ENCODE results near the gene CCDC121. TPM values are rescaled to one million over a fixed set of nuclear protein-coding genes. Genes with fewer than 3 reads are reported as not detected.

Gene CCDC121, protein sequence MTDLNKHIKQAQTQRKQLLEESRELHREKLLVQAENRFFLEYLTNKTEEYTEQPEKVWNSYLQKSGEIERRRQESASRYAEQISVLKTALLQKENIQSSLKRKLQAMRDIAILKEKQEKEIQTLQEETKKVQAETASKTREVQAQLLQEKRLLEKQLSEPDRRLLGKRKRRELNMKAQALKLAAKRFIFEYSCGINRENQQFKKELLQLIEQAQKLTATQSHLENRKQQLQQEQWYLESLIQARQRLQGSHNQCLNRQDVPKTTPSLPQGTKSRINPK
- total RNA-seq: 2.0 and 2.1 TPM in 2 replicates

DNA sequence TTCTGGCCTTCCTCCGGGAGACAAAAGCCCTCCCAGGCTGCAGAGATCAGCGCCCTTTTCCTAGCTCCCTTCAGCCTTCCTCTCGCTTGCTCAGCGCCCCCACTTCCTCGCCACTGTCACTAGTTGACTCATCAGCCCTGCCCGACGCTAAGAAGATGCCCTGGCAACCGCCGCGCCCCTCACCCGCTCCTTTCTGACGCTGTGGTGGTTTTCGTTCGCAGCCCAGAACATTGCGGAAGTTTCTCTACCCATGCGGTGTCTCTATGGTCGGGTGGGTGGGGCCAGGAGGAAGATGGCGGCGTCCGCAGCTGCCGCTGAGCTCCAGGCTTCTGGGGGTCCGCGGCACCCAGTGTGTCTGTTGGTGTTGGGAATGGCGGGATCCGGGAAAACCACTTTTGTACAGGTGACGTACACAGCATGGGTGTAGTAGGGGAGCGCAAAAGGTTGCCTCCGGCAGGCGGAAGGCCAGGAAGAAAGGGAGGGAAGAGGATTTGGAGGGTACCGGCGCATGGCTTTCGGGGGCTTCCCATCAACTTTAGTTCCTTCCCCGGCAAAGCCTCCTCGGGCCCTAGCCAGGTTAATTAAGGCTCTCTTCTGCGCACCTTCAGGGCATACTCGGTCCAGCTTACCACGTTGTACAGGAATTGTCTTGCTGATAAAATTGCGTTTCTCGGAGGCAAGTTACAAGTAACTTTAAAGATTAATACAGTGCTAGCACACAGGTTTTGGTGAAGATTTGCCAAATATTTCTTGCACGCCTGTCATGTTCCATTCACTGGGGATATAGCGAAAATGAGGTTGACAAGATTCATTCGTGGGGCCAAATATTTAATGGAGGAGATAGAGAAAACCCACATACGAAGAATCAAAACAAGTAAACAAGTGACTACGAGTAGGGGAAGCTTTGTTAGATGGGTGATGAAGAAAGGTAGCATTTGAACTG is at the start of gene CCDC121, which contains the start of gene GPN1:
Gene CCDC121, minus strand, starts transcription at position 246 of the 943 bp plus-strand sequence. CDS start 1,213 bp downstream, outside the sequence.
Gene GPN1, plus strand, starts transcription at position 284 of the 943 bp plus-strand sequence. Its CDS starts 9 bp downstream, at position 293.

DNA sequence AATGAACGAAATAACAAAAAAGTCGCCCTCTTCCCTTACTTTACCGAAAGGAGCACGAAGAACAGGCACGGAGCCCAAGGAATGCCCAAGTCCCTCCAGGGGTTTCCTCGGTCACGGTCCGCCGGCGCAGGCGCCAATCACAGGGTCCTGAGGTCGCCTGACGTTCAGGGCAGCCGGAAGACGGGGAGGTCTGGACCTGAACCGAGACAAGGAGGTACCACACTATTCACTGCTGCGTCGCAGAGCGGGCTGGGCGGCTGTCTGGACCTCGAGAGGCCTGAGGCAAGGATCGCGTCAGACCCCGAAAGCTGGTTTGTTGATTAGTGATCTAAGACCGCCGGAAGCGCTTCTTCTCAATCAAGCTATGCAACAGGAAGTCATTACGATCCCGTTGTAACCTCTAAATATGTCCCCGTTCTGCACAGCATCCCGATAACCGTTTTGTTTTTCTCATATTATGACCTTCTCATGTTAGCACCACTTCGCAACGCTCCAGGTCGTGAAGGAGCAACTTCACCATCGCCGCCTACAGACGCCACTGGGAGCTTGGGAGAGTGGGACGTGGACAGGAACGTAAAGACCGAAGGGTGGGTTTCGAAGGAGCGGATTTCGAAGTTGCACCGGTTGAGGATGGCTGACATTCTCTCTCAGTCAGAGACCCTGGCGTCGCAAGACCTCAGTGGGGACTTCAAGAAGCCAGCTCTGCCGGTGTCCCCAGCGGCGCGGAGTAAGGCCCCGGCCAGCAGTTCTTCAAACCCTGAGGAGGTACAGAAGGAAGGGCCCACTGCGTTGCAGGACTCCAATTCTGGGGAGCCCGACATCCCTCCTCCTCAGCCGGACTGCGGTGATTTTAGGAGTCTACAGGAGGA is 34.7 kb upstream of the CCDC121 start, which contains the start of the genes SLC4A1AP and SUPT7L:
Gene SLC4A1AP, plus strand, starts transcription at position 605 of the 869 bp plus-strand sequence. Its CDS starts 26 bp downstream, at position 631.
Gene SUPT7L, minus strand, starts transcription at position 330 of the 869 bp plus-strand sequence. CDS start 1,422 bp downstream, outside the sequence.

DNA sequence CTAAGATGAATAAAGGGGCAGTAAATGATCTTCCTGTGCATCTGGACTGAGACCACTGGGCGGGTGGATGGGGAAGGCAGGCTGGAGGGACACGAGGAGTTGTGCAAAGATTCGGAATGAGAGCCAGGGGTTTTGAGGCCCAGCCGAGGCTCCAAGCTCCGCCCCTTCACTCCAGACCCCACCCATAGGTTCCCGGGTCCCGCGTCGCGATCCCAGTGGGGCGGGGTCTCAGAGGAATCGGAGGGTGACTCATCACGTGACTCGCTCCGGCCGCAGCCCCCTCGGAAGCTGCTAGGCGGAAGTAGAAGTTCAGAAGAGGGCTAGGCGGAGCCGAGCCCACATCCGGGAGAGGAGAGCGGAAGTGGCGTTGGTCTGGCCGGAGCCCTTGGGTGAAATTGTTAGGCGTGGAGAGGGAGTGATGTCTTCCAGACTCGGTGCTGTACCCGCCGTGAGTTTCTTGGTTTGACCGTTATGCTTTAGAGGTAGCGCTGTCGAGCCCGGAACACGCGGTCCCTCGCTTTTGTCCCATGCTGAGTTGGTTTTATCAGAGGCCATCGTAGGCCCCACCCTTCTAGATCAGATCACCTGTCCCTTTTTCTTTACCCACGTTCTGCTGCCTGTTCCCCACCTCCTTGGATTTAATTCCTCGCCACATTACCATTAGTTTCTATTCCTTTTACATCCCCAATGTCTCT is 46.0 kb downstream of the CCDC121 start, which contains the start of gene ZNF512:
Gene ZNF512, plus strand, starts transcription at position 348 of the 695 bp plus-strand sequence. Its CDS starts 71 bp downstream, at position 419.

Other genes starting within 250 kb of the CCDC121 start
- gene ZNF513, start 248.3 kb downstream of the CCDC121 start, total RNA-seq: 6.4 and 6.8 TPM in 2 replicates
- gene PPM1G, start 219.4 kb downstream of the CCDC121 start, total RNA-seq: 87.2 and 94.8 TPM in 2 replicates
- gene NRBP1, start 200.4 kb downstream of the CCDC121 start, total RNA-seq: 94.3 and 108 TPM in 2 replicates
- gene KRTCAP3, start 186.6 kb downstream of the CCDC121 start, total RNA-seq: not detected in 2 replicates
- gene IFT172, start 139.3 kb downstream of the CCDC121 start, total RNA-seq: 10.5 and 14.3 TPM in 2 replicates
- 8.3 and 9.5 TPM in 2 replicates for gene FNDC4, start 133.8 kb downstream of the CCDC121 start, total RNA-seq
- not detected in 2 replicates for gene GCKR, start 132.2 kb downstream of the CCDC121 start, total RNA-seq
- 17.3 and 20.6 TPM in 2 replicates for gene ZNF512, start 46.0 kb downstream of the CCDC121 start, total RNA-seq
- 29.6 and 37.8 TPM in 2 replicates for gene GPN1, start within 50 bp of the CCDC121 start, total RNA-seq
- gene SUPT7L, start 34.6 kb upstream of the CCDC121 start, total RNA-seq: 14.0 and 14.2 TPM in 2 replicates
- gene SLC4A1AP, start 34.9 kb upstream of the CCDC121 start, total RNA-seq: 14.2 and 18.4 TPM in 2 replicates
- 73.4 and 73.8 TPM in 2 replicates for gene MRPL33, start 142.7 kb upstream of the CCDC121 start, total RNA-seq

All from dermis lymphatic vessel endothelial cell (primary cell).